Heart left ventricle (tissue), 16 donors: Measurements from ENCODE around the gene PSG7. TPM values are rescaled to one million over a fixed set of nuclear protein-coding genes. Genes with fewer than 3 reads are reported as not detected.
"Not testable (repeated sequence)": the region's sequence is repeated elsewhere in the genome, so short reads cannot be mapped to it uniquely, and the experiment has no call there.

Source experiments
- ATAC-seq, 4 donors: fragments of 200-7000 bp; cut with Tn5 transposase; one replicate each; pipeline ENCODE4 v1.9.1; 2020 to 2022; ENCODE audit warnings: moderate library complexity in 4 of 4, mild to moderate bottlenecking in 3 of 4, moderate number of reproducible peaks in 1 of 4
- DNase-seq, 5 donors: peaks; one replicate each; pipeline ENCODE4 v3.0.0-alpha.2; 2020
- H3K27ac ChIP-seq, 12 donors: fragments of 200-600 bp; sonication (generic) in 4 of 12; one replicate each; pipeline versions ENCODE4 v1.5.0 to v1.8.0; 2016 to 2022; ENCODE audit warnings: mild to moderate bottlenecking in 2 of 12
- H3K27me3 ChIP-seq, 9 donors: fragments of 200-600 bp; sonication (generic) in 2 of 9; one replicate each; pipeline versions ENCODE4 v1.5.1 to v1.8.0; 2016 to 2022; ENCODE audit warnings: mild to moderate bottlenecking in 3 of 9
- H3K36me3 ChIP-seq, 9 donors: fragments of 200-600 bp; sonication (generic) in 2 of 9; one replicate each; pipeline versions ENCODE4 v1.5.0 to v1.8.0; 2018 to 2022; ENCODE audit warnings: mild to moderate bottlenecking in 2 of 9
- H3K4me1 ChIP-seq, 12 donors: fragments of 200-600 bp; sonication (generic) in 4 of 12; one replicate each; pipeline versions ENCODE4 v1.5.0 to v1.8.0; 2016 to 2022; ENCODE audit warnings: mild to moderate bottlenecking in 3 of 12
- H3K4me3 ChIP-seq, 12 donors: fragments of 200-600 bp; sonication (generic) in 4 of 12; one replicate each; pipeline versions ENCODE4 v1.5.0 to v1.8.0; 2017 to 2022; ENCODE audit warnings: mild to moderate bottlenecking in 9 of 12, moderate library complexity in 4 of 12
- H3K9me3 ChIP-seq, 12 donors: fragments of 200-600 bp; sonication (generic) in 4 of 12; one replicate each; pipeline versions ENCODE4 v1.5.0 to v1.8.0; 2016 to 2022; ENCODE audit warnings: mild to moderate bottlenecking in 1 of 12
- POLR2A ChIP-seq, 2 donors: fragments of 450-650 bp; IDR thresholded peaks; one replicate each; pipeline ENCODE4 v1.6.1; 2017; ENCODE audit warnings: antibody characterized with exemption in 2 of 2, mild to moderate bottlenecking in 2 of 2, moderate library complexity in 2 of 2
- WGBS, 4 donors: extraction: QIAGEN DNeasy Blood & Tissue Kit in 2 of 4; methylation state at CpG; one replicate each; pipeline versions ENCODE4 v1.1.5 to v1.1.7; 2013 to 2018; 5-methylcytosine and 5-hydroxymethylcytosine counted together
- intact Hi-C, 10 donors: fragments of 100-400 bp; cut with DNase I; formaldehyde crosslinking; loops; one replicate each; pipeline versions ENCODE4 v1.11.1 to v1.14.2; 2022
- polyA plus RNA-seq, 2 donors: library from polyadenylated mRNA; stranded (reverse); fragments of 200-250 nt; gene quantifications; one replicate each; pipeline ENCODE4 v1.2.3, GENCODE V29; 2013
- total RNA-seq, 9 donors: library from RNA; depleted of rRNA in 2 of 9; stranded (reverse); fragments of >200 nt in 2 of 9; fragmentation: NEBNext Ultra II Directional in 3 of 9; extraction: Animal tissue kit (Norgen Biotek cat#: 25700) in 3 of 9; gene quantifications; one replicate each; pipeline versions ENCODE4 v1.1.0 to v1.2.4, GENCODE V29; 2016 to 2023
- TF ChIP-seq, protein P1 (sequence below), 12 donors: fragments of 200-600 bp; sonication (generic) in 4 of 12; IDR thresholded peaks; one replicate each; pipeline versions ENCODE4 v1.5.0 to v1.8.0; 2018 to 2022; ENCODE audit warnings: antibody characterized with exemption in 12 of 12, mild to moderate bottlenecking in 5 of 12
- donor health status: ischemic (EF 13 %, LVEDD 7.1; RV severe dilation, severe dysfunction).
- donor health status: healthy with polysubstance abuse.
- donor health status: DM: no; HTN: yes; CAD: no.
- donor health status: DM: no; HTN: no; CAD: no.
- donor health status: ischemic (EF 25% LVEDD 6.9; RV normal size, moderate dysfunction).
- donor health status: ischemic (EF 25% LVEDD 5.7; RV mildly dilated, moderate dysfunction).
- donor health status: healthy.
- donor health status: DM: yes; HTN: yes; CAD: no.
- donor health status: ischemic (EF 35%, LVEDD 5.7; RV mildly dilated, moderate dysfunction).
- donor health status: nonischemic (EF 11% LVEDD 7.7; RV severe dilation, severe dysfunction).
- donor health status: DM: yes; HTN: yes; CAD: no.
- donor health status: PGD.
- donor health status: ischemic (EF 29% LVEDD 5.4; RV normal size, mild dysfunction).
- donor health status: nonischemic (EF 23%, LVEDD 6.1; RV moderate dilation, normal function).

The PSG7 gene
- total and polyA plus RNA-seq, 11 donors = not detected

DNA sequence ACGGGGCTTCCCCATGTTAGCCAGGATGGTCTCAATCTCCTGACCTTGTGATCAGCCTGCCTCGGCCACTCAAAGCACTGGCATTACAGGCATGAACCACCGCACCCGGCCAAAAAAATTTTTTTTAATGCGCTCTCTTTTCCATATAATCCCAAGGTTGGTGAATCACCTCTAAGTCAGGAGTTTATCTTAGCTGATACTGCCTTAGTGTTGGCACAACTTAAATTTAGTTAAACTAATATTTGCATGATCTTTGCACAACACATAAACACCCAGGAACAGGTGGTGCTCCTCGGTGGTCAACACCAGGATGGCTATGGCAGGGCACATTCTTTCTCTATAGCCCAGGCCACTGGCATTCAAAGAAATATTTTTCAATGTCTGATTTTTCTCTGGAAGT lies 24.1 kb upstream of the PSG7 start:
- no peak for TF ChIP-seq POLR2A (IDR thresholded peaks at IDR 0.05)
- TF ChIP-seq, protein P1, sequence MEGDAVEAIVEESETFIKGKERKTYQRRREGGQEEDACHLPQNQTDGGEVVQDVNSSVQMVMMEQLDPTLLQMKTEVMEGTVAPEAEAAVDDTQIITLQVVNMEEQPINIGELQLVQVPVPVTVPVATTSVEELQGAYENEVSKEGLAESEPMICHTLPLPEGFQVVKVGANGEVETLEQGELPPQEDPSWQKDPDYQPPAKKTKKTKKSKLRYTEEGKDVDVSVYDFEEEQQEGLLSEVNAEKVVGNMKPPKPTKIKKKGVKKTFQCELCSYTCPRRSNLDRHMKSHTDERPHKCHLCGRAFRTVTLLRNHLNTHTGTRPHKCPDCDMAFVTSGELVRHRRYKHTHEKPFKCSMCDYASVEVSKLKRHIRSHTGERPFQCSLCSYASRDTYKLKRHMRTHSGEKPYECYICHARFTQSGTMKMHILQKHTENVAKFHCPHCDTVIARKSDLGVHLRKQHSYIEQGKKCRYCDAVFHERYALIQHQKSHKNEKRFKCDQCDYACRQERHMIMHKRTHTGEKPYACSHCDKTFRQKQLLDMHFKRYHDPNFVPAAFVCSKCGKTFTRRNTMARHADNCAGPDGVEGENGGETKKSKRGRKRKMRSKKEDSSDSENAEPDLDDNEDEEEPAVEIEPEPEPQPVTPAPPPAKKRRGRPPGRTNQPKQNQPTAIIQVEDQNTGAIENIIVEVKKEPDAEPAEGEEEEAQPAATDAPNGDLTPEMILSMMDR (IDR thresholded peaks at IDR 0.05) = no peak
- 84 to 89% (median 87%) methylated on average over 6 of the region's 6 CpGs for WGBS, 4 donors
- H3K4me3 ChIP-seq = no peak overlapping the region
- no peak overlapping the region for H3K27ac ChIP-seq
- DNase-seq = no peak
- intact Hi-C loops = no loop called here
- H3K4me1 ChIP-seq = no peaks in the 10 kb centered on the region
- no peaks in the 10 kb centered on the region for H3K27me3 ChIP-seq
- no peaks in the 10 kb centered on the region for H3K36me3 ChIP-seq
- ATAC-seq = no peak
- H3K9me3 ChIP-seq = no peaks in the 10 kb centered on the region

DNA sequence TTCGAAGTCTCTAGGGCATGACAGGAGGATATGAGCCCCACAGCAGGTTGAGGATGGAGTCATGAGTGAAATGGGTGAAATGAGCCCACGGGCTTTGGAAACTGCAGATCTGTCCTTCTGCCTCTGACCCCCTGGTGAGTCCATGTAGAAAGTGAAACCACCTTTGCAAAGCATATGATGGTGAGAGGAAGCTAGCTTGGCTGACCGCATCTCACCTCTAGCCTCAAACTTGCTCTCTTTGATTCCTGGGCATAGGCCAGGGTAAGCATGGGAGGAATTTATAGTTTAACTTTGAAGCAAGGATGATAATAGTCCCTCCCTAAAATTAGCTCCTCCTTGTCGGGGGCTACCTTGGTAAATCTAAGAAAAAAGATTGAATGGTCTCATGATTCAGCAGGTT lies 15.1 kb upstream of the PSG7 start:
- H3K4me3 ChIP-seq, H3K27me3 ChIP-seq, H3K4me1 ChIP-seq, H3K27ac ChIP-seq, DNase-seq, H3K36me3 ChIP-seq, H3K9me3 ChIP-seq, intact Hi-C loops, ATAC-seq: not testable (repeated sequence)
- WGBS, 4 donors = 55 to 63% (median 61%) methylated on average over 4 of the region's 4 CpGs

DNA sequence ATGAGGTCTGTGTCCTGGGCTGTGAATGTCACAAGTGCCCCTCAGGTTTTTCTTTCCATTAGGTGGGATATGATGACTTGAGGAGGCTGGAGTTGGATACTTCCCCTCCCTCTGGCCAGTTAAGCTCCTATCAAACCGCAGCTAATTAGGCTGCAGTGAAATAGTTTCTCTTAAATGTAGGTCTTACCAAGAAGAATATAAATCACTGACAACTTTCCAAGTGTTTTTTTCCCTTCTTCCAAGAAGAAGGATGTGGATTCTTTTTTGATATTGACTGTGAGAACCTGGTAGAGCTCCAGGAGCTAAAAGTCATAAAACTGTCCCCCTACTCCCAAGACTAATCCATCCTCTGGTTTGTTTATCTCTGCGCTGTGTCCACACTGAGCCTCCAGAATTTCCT lies 14.5 kb upstream of the PSG7 start:
- intact Hi-C loops, H3K27me3 ChIP-seq, H3K36me3 ChIP-seq, H3K27ac ChIP-seq, H3K4me3 ChIP-seq, DNase-seq, H3K9me3 ChIP-seq, ATAC-seq, H3K4me1 ChIP-seq: not testable (repeated sequence)
- 74 to 86% (median 76%) methylated on average over 2 of the region's 2 CpGs for WGBS, 4 donors

DNA sequence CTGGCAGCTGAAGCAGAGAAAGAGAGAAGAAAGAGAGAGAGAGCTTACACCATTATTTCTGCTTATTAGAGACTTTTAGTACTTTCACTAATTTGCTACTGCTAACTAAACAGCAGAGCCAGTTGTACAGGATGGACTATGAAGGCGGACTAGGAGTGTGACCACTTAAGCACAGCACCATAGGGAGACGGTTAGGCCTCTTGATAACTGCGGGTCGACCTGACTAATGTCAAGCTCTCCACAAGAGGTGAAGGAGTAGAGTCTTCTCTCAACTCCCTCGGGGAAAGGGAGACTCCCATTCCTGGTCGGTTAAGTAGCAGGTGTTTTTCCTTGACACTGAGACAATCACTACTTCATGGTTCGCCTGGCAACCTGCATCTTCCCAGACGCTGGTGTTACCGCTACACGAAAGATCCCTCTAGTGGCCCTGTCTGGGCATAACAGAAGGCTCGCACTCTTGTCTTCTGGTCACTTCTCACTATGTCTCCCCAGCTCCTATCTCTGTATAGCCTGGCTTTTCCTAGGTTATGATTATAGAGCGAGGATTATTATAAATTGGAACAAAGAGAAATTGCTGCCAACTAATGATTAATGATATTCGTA lies 5.3 kb upstream of the PSG7 start:
- intact Hi-C loops = no loop called here
- Histone ChIP-seq H3K27me3 (peaks cover 0 to 13% (median 0%) of the 10 kb centered on the region in 9 donors), H3K4me3 (no peak overlapping the region), H3K27ac (no peak overlapping the region), H3K9me3 (no peaks in the 10 kb centered on the region), H3K36me3 (no peaks in the 10 kb centered on the region), H3K4me1 (no peaks in the 10 kb centered on the region)
- DNase-seq (no peak), ATAC-seq (no peak)
- WGBS, 4 donors = 33 to 46% (median 35%) methylated on average over 12 to 13 of the region's 13 CpGs
- TF ChIP-seq POLR2A (IDR thresholded peaks at IDR 0.05) = no peak
- TF ChIP-seq, protein P1 (IDR thresholded peaks at IDR 0.05) = peak in 11 of 12 donors; percentile 8 to 47 (median 34)

DNA sequence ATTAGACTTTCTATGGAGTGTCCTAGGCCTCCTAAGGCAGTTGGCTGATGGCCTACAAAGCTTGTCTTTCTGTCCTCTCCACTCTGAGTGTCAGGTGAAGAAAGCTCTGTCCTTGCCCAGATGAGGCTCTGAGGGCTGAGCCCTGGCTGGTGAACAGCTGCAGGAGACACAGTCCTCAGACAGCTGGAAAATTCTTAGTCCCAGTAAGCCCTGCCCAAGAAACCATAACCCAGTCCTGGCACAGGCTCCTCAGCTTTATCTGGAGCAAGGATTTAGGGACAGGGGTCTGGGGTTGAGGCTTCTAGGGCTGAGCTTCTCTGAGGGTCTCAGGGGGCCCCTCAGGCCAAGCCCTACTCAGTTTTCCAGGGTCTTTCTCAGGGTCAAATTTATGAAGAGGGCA lies 2.3 kb downstream of the PSG7 start:
- H3K4me1 ChIP-seq, H3K9me3 ChIP-seq, H3K36me3 ChIP-seq, H3K27me3 ChIP-seq, H3K4me3 ChIP-seq, H3K27ac ChIP-seq, DNase-seq, ATAC-seq: not testable (repeated sequence)
- intact Hi-C loops = loop anchor here in 1 of 10 donors (5.0 kb wide), 1 partner anchor 153 kb away; no protein-coding TSS in a partner anchor

DNA sequence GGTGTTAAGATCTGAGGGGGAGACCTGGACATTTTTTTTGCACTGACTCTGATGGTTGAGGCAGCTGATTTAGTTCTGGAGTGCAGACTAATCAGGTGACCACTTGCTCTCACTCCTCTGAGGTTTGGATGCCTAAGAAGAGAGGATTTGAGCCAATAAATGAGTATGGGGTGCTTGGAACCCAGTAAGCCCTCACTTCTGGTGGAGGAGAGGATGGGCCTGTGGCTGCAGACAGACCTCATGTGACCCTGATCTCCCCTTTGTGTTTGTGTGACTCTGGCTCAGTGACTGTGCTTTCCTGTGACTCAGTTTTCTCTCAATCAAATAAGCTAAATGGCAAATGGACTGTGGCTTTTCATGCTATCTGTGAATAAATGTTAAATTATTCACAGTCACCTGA lies 2.8 kb downstream of the PSG7 start:
- DNase-seq, H3K9me3 ChIP-seq, H3K4me1 ChIP-seq, ATAC-seq, H3K4me3 ChIP-seq, H3K36me3 ChIP-seq, H3K27ac ChIP-seq, H3K27me3 ChIP-seq: not testable (repeated sequence)
- intact Hi-C loops = loop anchor here in 1 of 10 donors (5.0 kb wide), 1 partner anchor 153 kb away; no protein-coding TSS in a partner anchor

DNA sequence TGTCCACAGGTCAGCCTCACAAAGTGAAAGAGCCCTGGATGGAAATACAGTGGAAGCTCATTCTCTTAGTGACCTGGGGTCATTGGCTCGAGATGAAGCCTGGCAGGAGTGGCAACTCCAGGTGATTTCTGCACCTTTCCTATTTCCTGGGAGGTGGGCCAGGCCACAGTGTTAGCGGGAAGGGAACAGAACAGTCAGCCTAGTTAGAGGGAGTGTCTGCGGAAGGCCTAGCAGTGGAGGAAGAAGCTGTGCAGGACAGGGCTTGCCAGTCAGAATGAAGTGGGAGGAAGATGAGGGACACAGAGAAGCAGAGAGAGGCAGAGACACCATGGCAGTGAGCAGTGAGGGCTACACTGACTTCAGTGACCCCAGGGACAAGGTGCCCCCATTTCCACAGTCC lies 3.6 kb downstream of the PSG7 start:
- not testable (repeated sequence) for H3K9me3 ChIP-seq, H3K36me3 ChIP-seq, DNase-seq, H3K27me3 ChIP-seq, H3K4me3 ChIP-seq, H3K4me1 ChIP-seq, ATAC-seq, H3K27ac ChIP-seq
- 74 to 86% (median 76%) methylated on average over 3 of the region's 3 CpGs for WGBS, 4 donors
- intact Hi-C loops = loop anchor here in 1 of 10 donors (5.0 kb wide), 1 partner anchor 154 kb away; no protein-coding TSS in a partner anchor

DNA sequence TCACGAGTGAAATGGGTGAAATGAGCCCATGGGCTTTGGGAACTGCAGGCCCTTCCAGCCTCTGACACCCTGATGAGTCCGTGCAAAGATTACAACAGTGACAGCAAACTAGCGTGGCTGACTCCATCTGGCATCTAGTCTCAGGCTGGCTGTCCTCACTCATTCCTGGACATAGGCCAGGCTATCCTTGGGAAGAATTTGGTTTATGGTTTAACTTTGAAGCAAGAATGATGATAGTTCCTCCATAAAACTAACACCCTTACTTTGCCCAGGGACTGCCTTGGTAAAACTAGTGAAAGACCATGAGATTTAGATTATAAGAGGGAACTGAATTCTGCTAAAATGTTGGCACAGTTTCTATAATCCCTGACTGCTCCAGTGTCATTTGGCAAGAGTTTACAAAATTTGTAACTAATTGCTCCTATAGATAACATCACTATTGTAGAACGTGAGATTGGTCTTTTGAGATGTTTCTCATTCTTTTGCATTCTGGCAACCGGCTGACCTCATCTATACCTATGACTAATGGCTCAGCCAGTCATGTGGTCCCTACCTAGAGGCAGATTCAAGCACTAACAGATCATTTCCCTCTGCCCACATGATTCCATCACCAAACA lies 4.4 kb downstream of the PSG7 start:
- not testable (repeated sequence) for ATAC-seq, H3K27me3 ChIP-seq, H3K36me3 ChIP-seq, H3K27ac ChIP-seq, H3K4me1 ChIP-seq, H3K9me3 ChIP-seq, DNase-seq, H3K4me3 ChIP-seq
- intact Hi-C loops = loop anchor here in 1 of 10 donors (5.0 kb wide), 1 partner anchor 155 kb away; no protein-coding TSS in a partner anchor
- whole genome bisulfite sequencing, 4 donors = 33 to 54% (median 46%) methylated on average over 5 of the region's 5 CpGs
